Astrocyte of the cerebellum (primary cell): ENCODE results near the gene CCDC85C.

Experiments used
- DNase-seq: peaks from one replicate; pipeline ENCODE4 v3.0.0-alpha.2; 2011; ENCODE audit warnings: low read depth
- H3K4me3 ChIP-seq: 2 replicates; pipeline ENCODE4 v1.5.1; 2011; ENCODE audit warnings: mild to moderate bottlenecking, low read depth, low read length, moderate library complexity
- CTCF ChIP-seq: IDR thresholded peaks from 2 replicates; pipeline ENCODE4 v1.5.1; 2012; ENCODE audit warnings: low read length, low read depth, moderate library complexity, mild to moderate bottlenecking; ENCODE audit errors: missing control alignments
- in situ Hi-C: cut with HindIII; loops from 2 replicates; pipeline ENCODE4 v1.10.0; 2017; ENCODE audit warnings: low sequenced_read_pairs

CCDC85C gene

DNA sequence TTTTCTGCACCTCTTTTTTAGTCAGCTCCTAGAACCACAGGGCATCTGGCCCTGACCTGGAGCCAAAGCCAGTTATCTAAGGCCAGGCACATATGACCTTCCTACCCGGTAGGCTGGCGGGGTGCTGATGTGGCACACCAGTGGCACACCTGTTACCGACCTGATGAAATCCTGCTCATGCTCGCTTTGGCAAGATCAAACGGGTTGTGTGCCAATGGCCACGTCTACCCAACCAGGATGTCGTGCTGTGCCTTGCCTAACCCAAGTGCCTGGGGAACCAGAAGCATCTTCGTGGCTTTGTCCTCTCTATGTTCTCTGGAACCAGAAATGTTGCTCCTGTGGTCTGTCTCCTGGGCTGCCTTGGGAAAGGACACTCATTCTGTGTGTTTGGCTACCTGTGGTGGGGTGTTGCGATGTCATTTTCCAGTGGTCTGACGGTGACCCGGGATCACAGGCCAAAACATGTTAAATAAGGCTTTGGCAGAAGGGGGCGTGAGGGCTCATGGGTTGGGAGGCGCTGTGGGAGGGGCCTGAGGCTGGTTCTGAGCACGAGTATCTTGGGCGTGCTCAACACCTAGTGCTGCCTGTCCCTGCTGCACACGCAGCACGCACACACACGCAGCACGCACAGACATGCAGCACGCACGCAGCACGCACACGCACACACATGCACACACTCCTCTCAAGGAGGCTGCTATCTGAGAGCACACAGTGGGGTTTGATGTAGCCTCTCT lies 94.9 kb downstream of the CCDC85C start:
- TF ChIP-seq CTCF = no peak
- in situ Hi-C loops = no loop called here
- no peak for DNase-seq
- no peak overlapping the region for H3K4me3 ChIP-seq

DNA sequence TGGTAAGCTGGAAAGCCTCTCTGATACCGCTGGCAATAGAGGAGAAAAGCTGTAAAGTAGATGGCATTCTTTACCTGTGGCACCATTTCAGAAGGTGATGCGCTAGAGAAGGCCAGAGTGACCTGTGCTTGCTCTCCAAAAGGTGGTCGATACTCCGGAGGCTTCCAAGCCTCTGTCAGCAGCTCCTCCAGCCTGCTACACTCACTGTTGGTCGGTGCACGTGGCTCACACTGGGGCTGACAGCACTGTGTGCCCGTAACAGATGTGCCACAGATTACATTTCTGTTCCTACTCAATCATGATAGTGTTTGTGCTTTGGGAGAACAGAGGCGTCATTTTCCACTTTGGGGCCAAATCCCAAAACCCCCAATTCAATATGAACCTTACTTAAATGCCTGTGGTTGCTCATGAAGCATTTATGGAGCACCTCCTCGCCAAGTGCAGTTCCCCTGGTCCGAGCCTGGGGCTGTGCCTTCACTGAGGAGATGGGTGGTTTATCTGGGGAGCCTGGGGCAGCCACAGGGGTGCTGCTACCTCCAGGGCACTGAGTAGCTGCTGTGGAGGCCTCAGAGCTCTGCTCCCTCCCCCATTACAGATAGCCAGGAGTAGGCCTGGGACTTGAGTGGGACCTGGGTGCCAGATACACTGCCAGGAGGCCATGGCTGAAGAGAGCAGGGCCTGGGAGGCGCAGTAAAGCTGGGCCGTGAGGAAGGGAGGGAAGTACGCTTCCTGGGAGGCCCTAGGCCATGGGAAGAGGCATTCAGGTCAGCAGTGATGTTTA lies 96.0 kb downstream of the CCDC85C start:
- in situ Hi-C loops = no loop called here
- H3K4me3 ChIP-seq = no peak overlapping the region
- no peak for TF ChIP-seq CTCF

DNA sequence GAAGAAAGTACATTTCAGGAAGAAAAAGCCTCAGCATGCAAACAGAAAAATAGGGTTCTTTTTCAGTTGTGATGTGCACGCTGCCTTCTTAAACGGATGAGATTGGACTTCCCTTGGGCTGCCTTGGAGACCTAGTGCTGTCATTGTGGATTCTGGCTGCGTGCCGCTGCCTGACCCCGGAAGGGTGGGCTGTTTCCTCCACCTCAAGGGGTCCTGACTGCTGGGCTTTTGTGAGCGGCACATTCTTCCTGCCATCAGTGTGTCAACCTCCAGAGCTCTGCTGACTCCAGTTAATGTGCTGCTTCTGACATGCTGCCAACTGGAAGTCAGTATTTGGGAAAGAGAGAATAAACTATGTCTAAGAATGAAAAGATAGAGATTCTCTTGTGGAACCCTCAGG lies 97.7 kb downstream of the CCDC85C start:
- no peak for DNase-seq
- in situ Hi-C loops = no loop called here
- TF ChIP-seq CTCF = no peak
- no peak overlapping the region for H3K4me3 ChIP-seq

More for the DNA sequence above, 96.0 kb downstream of the CCDC85C start:
- no peak for DNase-seq

DNA sequence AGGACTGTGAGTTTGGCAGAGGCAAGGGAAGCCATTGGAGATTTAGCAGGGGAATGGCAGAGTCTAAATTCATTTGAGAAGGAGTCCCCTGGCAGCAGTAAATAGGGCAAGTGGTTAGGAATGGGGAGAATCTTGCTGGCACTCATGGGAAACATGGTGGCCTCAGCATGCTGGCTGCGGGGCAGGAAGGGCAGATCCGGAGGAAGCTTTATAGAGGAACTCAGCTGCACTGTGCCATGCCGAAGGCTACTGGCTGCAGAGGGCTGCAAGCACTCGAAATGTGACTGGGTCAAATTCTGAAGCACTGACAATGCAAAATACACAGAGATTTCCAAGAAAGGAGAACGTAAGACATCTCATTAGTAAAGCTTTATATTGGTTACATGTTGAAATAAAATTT lies 98.9 kb downstream of the CCDC85C start:
- H3K4me3 ChIP-seq = no peak overlapping the region
- no peak for DNase-seq
- in situ Hi-C loops = no loop called here
- no peak for TF ChIP-seq CTCF

DNA sequence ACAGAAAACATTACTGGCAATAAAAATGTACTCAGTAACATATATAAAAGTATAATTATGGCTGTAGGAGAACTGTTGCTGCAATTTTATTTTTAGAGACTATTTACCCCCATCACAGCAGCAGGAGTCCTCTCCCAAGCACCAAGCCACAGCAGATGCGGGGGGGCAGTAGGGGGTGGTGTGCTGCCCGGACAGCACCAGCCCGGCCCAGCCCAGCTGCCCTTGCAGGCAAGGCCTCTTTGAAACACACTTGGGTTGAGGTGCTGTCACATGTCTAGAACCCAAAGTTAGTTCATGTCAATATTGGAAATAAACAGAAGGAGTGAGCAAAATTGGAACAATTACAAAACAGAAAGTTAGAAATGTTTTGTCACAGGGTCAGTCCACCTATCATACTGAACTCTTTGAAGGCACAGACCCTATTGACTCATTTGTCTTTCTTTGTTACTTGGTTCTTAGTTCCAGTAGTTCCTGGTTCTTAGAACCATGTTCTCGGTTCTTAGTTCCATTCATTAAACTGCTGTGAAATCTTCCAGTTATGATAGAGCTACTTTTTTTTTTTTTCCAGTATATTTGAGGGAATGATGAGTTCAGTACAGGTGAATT lies 100.1 kb downstream of the CCDC85C start:
- no peak overlapping the region for H3K4me3 ChIP-seq
- no peak for DNase-seq
- in situ Hi-C loops = no loop called here
- no peak for TF ChIP-seq CTCF

GRCh38 chr14:99502989-99503421 lies 101.0 kb downstream of the CCDC85C start:
- TF ChIP-seq CTCF = no peak
- in situ Hi-C loops = no loop called here
- no peak for DNase-seq
- no peak overlapping the region for H3K4me3 ChIP-seq
